Skeletal muscle satellite cell (primary cell): ENCODE data around the gene ZNG1E. TPM values are rescaled to one million over a fixed set of nuclear protein-coding genes. Genes with fewer than 3 reads are reported as not detected.
"Not testable (repeated sequence)": the region's sequence is repeated elsewhere in the genome, so short reads cannot be mapped to it uniquely, and the experiment has no call there.

Experiments used
- H3K27me3 ChIP-seq: 2 replicates; pipeline ENCODE4 v1.7.0; 2013; ENCODE audit warnings: low read length; ENCODE audit not compliant: control insufficient read depth, insufficient read depth
- H3K36me3 ChIP-seq: 2 replicates; pipeline ENCODE4 v1.7.0; 2013; ENCODE audit warnings: mild to moderate bottlenecking, control low read depth, low read length; ENCODE audit not compliant: insufficient read depth
- H3K4me1 ChIP-seq: 2 replicates; pipeline ENCODE4 v1.7.0; 2013; ENCODE audit warnings: low read length; ENCODE audit not compliant: control insufficient read depth, insufficient read depth
- H3K4me2 ChIP-seq: 2 replicates; pipeline ENCODE4 v1.7.0; 2013; ENCODE audit warnings: mild to moderate bottlenecking, low read length
- H3K4me3 ChIP-seq: 2 replicates; pipeline ENCODE4 v1.7.0; 2013; ENCODE audit warnings: low read length
- H3K9ac ChIP-seq: 2 replicates; pipeline ENCODE4 v1.7.0; 2013; ENCODE audit warnings: mild to moderate bottlenecking, low read depth, low read length, moderate library complexity
- H3K9me3 ChIP-seq: replicated peaks from 2 replicates; pipeline ENCODE4 v1.7.0; 2013; ENCODE audit warnings: mild to moderate bottlenecking, control low read depth, low read length
- total RNA-seq: library from RNA; depleted of rRNA; stranded (reverse); fragments of >200 nt; gene quantifications from 2 replicates; pipeline ENCODE4 v1.2.3, GENCODE V29; 2012; rRNA removed

ZNG1E gene
- total RNA-seq, result 33.9 and 35.0 TPM in 2 replicates

DNA sequence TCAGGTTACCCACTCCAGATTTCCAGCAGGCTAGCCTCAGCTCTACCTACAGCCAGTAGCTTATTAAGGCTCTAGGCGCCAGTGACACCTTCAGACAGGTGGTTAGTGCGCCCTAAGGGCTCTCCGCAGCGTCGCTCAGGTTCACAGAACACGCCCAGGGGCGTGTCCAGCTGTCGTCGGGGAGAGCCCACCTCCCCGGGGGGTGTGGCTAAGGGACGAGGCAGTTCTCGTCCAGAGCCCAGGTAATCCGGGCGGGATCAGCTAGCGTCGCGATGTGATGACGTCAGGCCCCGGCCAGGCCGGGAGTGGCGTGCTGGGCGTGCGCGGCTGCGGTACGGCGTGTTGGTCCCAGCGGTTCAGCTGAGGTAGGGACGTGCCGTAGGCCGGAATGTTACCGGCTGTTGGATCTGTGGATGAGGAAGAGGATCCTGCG lies at the start of gene ZNG1E:
ZNG1E (plus strand) TSS at position 340 of the 433 bp plus-strand sequence; CDS start at position 389, 49 bp downstream.
- H3K4me1 ChIP-seq, H3K36me3 ChIP-seq, H3K27me3 ChIP-seq, H3K9me3 ChIP-seq: not testable (repeated sequence)
- Histone ChIP-seq H3K4me2 (peak within 1 kb of the TSS; percentile 87), H3K9ac (peak within 1 kb of the TSS; percentile 66), H3K4me3 (peak within 1 kb of the TSS; percentile 78)

- not testable (repeated sequence) for H3K9ac ChIP-seq, H3K36me3 ChIP-seq, H3K4me1 ChIP-seq, H3K27me3 ChIP-seq, H3K4me3 ChIP-seq, H3K9me3 ChIP-seq, H3K4me2 ChIP-seq
Measured at GRCh38 chr9:65673579-65673978, 2.1 kb upstream of the ZNG1E start.

- H3K4me2 ChIP-seq, H3K4me1 ChIP-seq, H3K4me3 ChIP-seq, H3K36me3 ChIP-seq, H3K27me3 ChIP-seq, H3K9ac ChIP-seq, H3K9me3 ChIP-seq: not testable (repeated sequence)
Measured at GRCh38 chr9:65675018-65675417, 710 bp upstream of the ZNG1E start.

DNA sequence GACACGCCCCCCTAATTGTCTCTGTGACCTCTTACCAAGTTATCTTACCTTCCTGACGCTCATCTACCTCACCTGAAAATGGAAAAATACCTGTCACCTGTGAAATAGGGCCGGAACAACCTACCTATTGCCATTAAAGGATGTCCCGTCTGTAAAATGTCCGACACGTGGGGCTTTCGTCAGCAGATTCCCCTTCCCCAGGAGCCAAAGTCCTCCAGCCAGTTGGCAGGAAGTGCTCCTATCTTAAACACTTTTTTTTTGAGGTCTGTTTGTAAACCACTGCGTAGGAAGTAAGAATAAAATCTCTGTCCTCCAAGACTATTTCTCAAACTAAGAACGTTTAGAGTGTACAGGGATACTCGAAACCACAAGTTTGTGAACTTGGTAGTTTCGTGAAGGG lies 661 bp downstream of the ZNG1E start:
- H3K36me3 ChIP-seq, H3K4me1 ChIP-seq, H3K9me3 ChIP-seq, H3K27me3 ChIP-seq: not testable (repeated sequence)
- Histone ChIP-seq H3K4me2 (peak overlapping the region; percentile 68), H3K4me3 (peak overlapping the region; percentile 65), H3K9ac (peak overlapping the region; percentile 66)

GRCh38 chr9:65678533-65678932 lies 2.8 kb downstream of the ZNG1E start:
- not testable (repeated sequence) for H3K36me3 ChIP-seq, H3K4me3 ChIP-seq, H3K9ac ChIP-seq, H3K4me1 ChIP-seq, H3K4me2 ChIP-seq, H3K27me3 ChIP-seq, H3K9me3 ChIP-seq

DNA sequence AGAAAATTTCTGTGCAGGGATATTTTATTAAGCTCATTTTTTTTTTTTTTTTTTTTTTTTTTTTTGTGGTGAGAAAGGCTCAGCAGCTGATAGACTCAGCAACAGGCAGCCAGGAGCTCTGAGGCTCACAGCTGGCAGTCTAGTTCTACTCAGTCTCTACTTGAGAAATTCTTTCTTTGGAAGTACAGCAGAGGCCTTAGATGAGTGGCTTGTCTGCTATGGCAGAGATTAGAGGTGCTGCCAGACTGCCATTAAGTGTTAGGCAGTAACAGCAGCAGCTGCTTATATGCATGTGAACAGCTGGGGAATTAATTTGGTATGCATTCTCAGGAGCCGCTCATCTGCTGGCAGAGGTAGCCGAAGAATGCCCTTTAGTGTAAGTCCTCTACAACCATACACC lies 27.8 kb downstream of the ZNG1E start:
- not testable (repeated sequence) for H3K36me3 ChIP-seq, H3K9me3 ChIP-seq, H3K4me3 ChIP-seq, H3K4me1 ChIP-seq, H3K27me3 ChIP-seq, H3K4me2 ChIP-seq, H3K9ac ChIP-seq

DNA sequence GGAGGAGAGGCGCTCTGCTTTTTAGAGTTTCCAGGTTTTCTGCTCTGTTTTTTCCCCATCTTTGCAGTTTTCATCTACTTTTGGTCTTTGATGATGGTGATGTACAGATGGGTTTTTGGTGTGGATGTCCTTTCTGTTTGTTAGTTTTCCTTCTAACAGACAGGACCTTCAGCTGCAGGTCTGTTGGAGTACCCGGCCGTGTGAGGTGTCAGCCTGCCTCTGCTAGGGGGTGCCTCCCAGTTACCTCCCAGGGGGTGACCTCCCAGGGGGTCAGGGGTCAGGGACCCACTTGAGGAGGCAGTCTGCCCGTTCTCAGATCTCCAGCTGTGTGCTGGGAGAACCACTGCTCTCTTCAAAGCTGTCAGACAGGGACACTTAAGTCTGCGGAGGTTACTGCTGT lies 38.7 kb downstream of the ZNG1E start:
- not testable (repeated sequence) for H3K27me3 ChIP-seq, H3K9me3 ChIP-seq, H3K9ac ChIP-seq, H3K4me3 ChIP-seq, H3K36me3 ChIP-seq, H3K4me2 ChIP-seq, H3K4me1 ChIP-seq

GRCh38 chr9:65737096-65737564 lies 61.4 kb downstream of the ZNG1E start, which contains the start of gene FOXD4L4:
Gene FOXD4L4, plus strand, starts transcription at chr9:65737146. Its CDS starts 0 bp downstream, at chr9:65737146.
- H3K4me2 ChIP-seq, H3K9me3 ChIP-seq, H3K27me3 ChIP-seq, H3K9ac ChIP-seq, H3K4me3 ChIP-seq, H3K36me3 ChIP-seq, H3K4me1 ChIP-seq: not testable (repeated sequence)

DNA sequence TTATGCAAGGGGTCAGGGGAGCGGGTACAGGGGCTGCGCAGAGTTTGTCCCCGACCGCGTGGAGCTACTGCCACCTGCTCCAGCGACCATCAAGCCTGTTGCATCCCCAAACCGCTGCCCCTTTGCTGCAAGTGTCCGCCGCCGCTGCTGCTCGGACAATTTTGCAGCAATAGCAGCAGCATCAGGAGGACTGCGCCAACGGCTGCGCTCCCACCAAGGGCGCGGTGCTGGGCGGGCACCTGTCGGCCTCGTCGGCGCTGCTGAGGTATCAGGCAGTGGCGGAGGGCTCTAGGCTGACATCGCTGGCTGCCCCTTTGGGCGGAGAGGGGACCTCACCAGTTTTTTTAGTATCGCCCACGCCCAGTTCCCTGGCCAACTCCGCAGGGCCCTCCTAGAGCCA lies 62.4 kb downstream of the ZNG1E start:
- not testable (repeated sequence) for H3K9me3 ChIP-seq, H3K9ac ChIP-seq, H3K36me3 ChIP-seq, H3K4me2 ChIP-seq, H3K4me1 ChIP-seq, H3K27me3 ChIP-seq, H3K4me3 ChIP-seq
